OCI-LY7 (cell line): ENCODE measurements around the gene ERMAP.

Experiments
- CTCF ChIP-seq: fragments of 200-600 bp; sonication (generic); conservative IDR thresholded peaks from 2 replicates; pipeline ENCODE4 v1.5.1; 2014; ENCODE audit warnings: mild to moderate bottlenecking, antibody characterized with exemption, low read length, moderate library complexity, mixed read lengths
- EZH2phosphoT487 ChIP-seq: fragments of 200-600 bp; sonication (generic); IDR thresholded peaks from 2 replicates; pipeline ENCODE4 v1.6.1; 2018; ENCODE audit warnings: low read depth, borderline replicate concordance, mild to moderate bottlenecking, mixed run types, antibody characterized with exemption, low read length, moderate library complexity, mixed read lengths

- no peak for TF ChIP-seq CTCF
- no peak for TF ChIP-seq EZH2phosphoT487
Measured at GRCh38 chr1:42817976-42818375, 1.1 kb downstream of the ERMAP start.
